Fibroblast of the aortic adventitia (primary cell): ENCODE results near the gene VAMP1. TPM values are rescaled to one million over a fixed set of nuclear protein-coding genes. Genes with fewer than 3 reads are reported as not detected.
"Not testable (repeated sequence)": the region's sequence is repeated elsewhere in the genome, so short reads cannot be mapped to it uniquely, and the experiment has no call there.

Source experiments
- DNase-seq: peaks from one replicate; pipeline ENCODE4 v3.0.0-alpha.2; 2010; ENCODE audit warnings: low read depth
- H3K4me3 ChIP-seq: 2 replicates; pipeline ENCODE4 v1.5.1; 2011; ENCODE audit warnings: low read depth, mild to moderate bottlenecking, control low read depth, low read length, moderate library complexity
- CTCF ChIP-seq: IDR thresholded peaks from 2 replicates; pipeline ENCODE4 v1.5.1; 2011; ENCODE audit warnings: mild to moderate bottlenecking, low read length, control low read depth, inconsistent platforms; ENCODE audit not compliant: insufficient read depth
- total RNA-seq: library from RNA; depleted of rRNA; stranded (reverse); fragments of >200 nt; gene quantifications from 2 replicates; pipeline ENCODE4 v1.2.3, GENCODE V29; 2012; ENCODE audit warnings: low replicate concordance

The VAMP1 gene
- total RNA-seq, 1 donor = 9.0 TPM

GRCh38 chr12:6476489-6476888 lies 6.0 kb upstream of the VAMP1 start:
- peak; percentile 86 for DNase-seq
- TF ChIP-seq CTCF = no peak
- H3K4me3 ChIP-seq = no peak overlapping the region

GRCh38 chr12:6475233-6475975 lies 4.9 kb upstream of the VAMP1 start:
- H3K4me3 ChIP-seq, DNase-seq: not testable (repeated sequence)

GRCh38 chr12:6472491-6472890 lies 2.0 kb upstream of the VAMP1 start:
- DNase-seq = no peak
- no peak overlapping the region for H3K4me3 ChIP-seq
- TF ChIP-seq CTCF = no peak

- peak; percentile 54 for DNase-seq
- no peak for TF ChIP-seq CTCF
- H3K4me3 ChIP-seq = no peak overlapping the region
Measured at GRCh38 chr12:6471989-6472360, 1.5 kb upstream of the VAMP1 start.

GRCh38 chr12:6469609-6470374 lies 685 bp downstream of the VAMP1 start:
- TF ChIP-seq CTCF = no peak
- no peak for DNase-seq
- H3K4me3 ChIP-seq = peak overlapping the region; percentile 79

- peak overlapping the region; percentile 79 for H3K4me3 ChIP-seq
- no peak for TF ChIP-seq CTCF
- DNase-seq = no peak
Measured at GRCh38 chr12:6469092-6469491, 1.4 kb downstream of the VAMP1 start.

GRCh38 chr12:6468283-6468575 lies 2.2 kb downstream of the VAMP1 start:
- DNase-seq = peak; percentile 39
- no peak overlapping the region for H3K4me3 ChIP-seq
- TF ChIP-seq CTCF = no peak

GRCh38 chr12:6467571-6468282 lies 2.8 kb downstream of the VAMP1 start:
- not testable (repeated sequence) for DNase-seq, H3K4me3 ChIP-seq

- not testable (repeated sequence) for DNase-seq
Measured at GRCh38 chr12:6466751-6467150, 3.7 kb downstream of the VAMP1 start.

More at GRCh38 chr12:6466751-6467150, 3.7 kb downstream of the VAMP1 start:
- not testable (repeated sequence) for H3K4me3 ChIP-seq
